ENCODE results near the gene C19orf44.

C19orf44 gene

GRCh38 chr19:16456652-16457194 is 39.5 kb upstream of the C19orf44 start:
- no peak overlapping the region for H3K27ac ChIP-seq
- TF ChIP-seq ZFX (IDR thresholded peaks at IDR 0.05) = no peak
- TF ChIP-seq CTCF (conservative IDR thresholded peaks at IDR 0.05) = no peak

GRCh38 chr19:16457195-16457953 is 38.8 kb upstream of the C19orf44 start:
- no peak overlapping the region for H3K27ac ChIP-seq

GRCh38 chr19:16457954-16458331 is 38.3 kb upstream of the C19orf44 start:
- no peak overlapping the region for H3K27ac ChIP-seq
- no peak for TF ChIP-seq ZFX (IDR thresholded peaks at IDR 0.05)

More at GRCh38 chr19:16457195-16457953, 38.8 kb upstream of the C19orf44 start:
- TF ChIP-seq CTCF (conservative IDR thresholded peaks at IDR 0.05) (no peak), ZFX (IDR thresholded peaks at IDR 0.05) (no peak)

- no peak for TF ChIP-seq ZFX (IDR thresholded peaks at IDR 0.05)
- no peak for TF ChIP-seq CTCF (conservative IDR thresholded peaks at IDR 0.05)
- H3K27ac ChIP-seq = no peak overlapping the region
Measured at GRCh38 chr19:16458391-16459341, 37.5 kb upstream of the C19orf44 start.

- TF ChIP-seq ZFX (IDR thresholded peaks at IDR 0.05) = no peak
- no peak overlapping the region for H3K27ac ChIP-seq
Measured at GRCh38 chr19:16459680-16460079, 36.5 kb upstream of the C19orf44 start.

- no peak for TF ChIP-seq ZFX (IDR thresholded peaks at IDR 0.05)
- no peak for TF ChIP-seq CTCF (conservative IDR thresholded peaks at IDR 0.05)
- H3K27ac ChIP-seq = no peak overlapping the region
Measured at GRCh38 chr19:16460454-16460853, 35.7 kb upstream of the C19orf44 start.

GRCh38 chr19:16461630-16462051 is 34.6 kb upstream of the C19orf44 start:
- 0 out of 2 replicates have a peak overlapping the region, but pooled peaks have one; percentile 8 for H3K27ac ChIP-seq
- TF ChIP-seq CTCF (conservative IDR thresholded peaks at IDR 0.05) = no peak
- no peak for TF ChIP-seq ZFX (IDR thresholded peaks at IDR 0.05)

- peak overlapping the region; percentile 8; the same call in 1 of the 2 replicates for H3K27ac ChIP-seq
- TF ChIP-seq ZFX (IDR thresholded peaks at IDR 0.05) (no peak), CTCF (conservative IDR thresholded peaks at IDR 0.05) (no peak)
Measured at GRCh38 chr19:16462757-16463250, 33.4 kb upstream of the C19orf44 start.

Data from C4-2B (cell line).